Gastrocnemius medialis (tissue), 4 donors: ENCODE measurements around the gene MTG1.

Experiments used
- CTCF ChIP-seq, 5 experiments: fragments of 450-650 bp in 3 of 5; fragments of 200-600 bp in 2 of 5; sonication (generic) in 2 of 5; IDR thresholded peaks in 4 of 5; conservative IDR thresholded peaks in 1 of 5; 1 replicate in 4 of 5; 2 replicates in 1 of 5; pipeline ENCODE4 v1.5.1; 2016 to 2019; ENCODE audit warnings: antibody characterized with exemption in 5 of 5, mild to moderate bottlenecking in 3 of 5, moderate library complexity in 3 of 5
- POLR2A ChIP-seq, 2 donors: fragments of 450-650 bp; IDR thresholded peaks; one replicate each; pipeline ENCODE4 v1.6.1; 2017; ENCODE audit warnings: antibody characterized with exemption in 2 of 2, mild to moderate bottlenecking in 2 of 2, moderate library complexity in 2 of 2

- TF ChIP-seq CTCF (IDR thresholded peaks at IDR 0.05 in 4 of 5, conservative IDR thresholded peaks at IDR 0.05 in 1 of 5) (no peak), POLR2A (IDR thresholded peaks at IDR 0.05) (no peak)
Measured at GRCh38 chr10:133372507-133372906, 21.4 kb upstream of the MTG1 start.
